HG03039 (cell line): Measurements from ENCODE around the gene SNX19.
"Not testable (repeated sequence)": the region's sequence is repeated elsewhere in the genome, so short reads cannot be mapped to it uniquely, and the experiment has no call there.

Experiments
- ATAC-seq: cut with Tn5 transposase; IDR thresholded peaks from one replicate; pipeline ENCODE4 v1.9.1; 2021; ENCODE audit warnings: mild to moderate bottlenecking, moderate library complexity; ENCODE audit not compliant: unreplicated experiment

The SNX19 gene, protein sequence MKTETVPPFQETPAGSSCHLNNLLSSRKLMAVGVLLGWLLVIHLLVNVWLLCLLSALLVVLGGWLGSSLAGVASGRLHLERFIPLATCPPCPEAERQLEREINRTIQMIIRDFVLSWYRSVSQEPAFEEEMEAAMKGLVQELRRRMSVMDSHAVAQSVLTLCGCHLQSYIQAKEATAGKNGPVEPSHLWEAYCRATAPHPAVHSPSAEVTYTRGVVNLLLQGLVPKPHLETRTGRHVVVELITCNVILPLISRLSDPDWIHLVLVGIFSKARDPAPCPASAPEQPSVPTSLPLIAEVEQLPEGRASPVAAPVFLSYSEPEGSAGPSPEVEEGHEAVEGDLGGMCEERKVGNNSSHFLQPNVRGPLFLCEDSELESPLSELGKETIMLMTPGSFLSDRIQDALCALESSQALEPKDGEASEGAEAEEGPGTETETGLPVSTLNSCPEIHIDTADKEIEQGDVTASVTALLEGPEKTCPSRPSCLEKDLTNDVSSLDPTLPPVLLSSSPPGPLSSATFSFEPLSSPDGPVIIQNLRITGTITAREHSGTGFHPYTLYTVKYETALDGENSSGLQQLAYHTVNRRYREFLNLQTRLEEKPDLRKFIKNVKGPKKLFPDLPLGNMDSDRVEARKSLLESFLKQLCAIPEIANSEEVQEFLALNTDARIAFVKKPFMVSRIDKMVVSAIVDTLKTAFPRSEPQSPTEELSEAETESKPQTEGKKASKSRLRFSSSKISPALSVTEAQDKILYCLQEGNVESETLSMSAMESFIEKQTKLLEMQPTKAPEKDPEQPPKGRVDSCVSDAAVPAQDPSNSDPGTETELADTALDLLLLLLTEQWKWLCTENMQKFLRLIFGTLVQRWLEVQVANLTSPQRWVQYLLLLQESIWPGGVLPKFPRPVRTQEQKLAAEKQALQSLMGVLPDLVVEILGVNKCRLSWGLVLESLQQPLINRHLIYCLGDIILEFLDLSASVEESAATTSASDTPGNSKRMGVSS

DNA sequence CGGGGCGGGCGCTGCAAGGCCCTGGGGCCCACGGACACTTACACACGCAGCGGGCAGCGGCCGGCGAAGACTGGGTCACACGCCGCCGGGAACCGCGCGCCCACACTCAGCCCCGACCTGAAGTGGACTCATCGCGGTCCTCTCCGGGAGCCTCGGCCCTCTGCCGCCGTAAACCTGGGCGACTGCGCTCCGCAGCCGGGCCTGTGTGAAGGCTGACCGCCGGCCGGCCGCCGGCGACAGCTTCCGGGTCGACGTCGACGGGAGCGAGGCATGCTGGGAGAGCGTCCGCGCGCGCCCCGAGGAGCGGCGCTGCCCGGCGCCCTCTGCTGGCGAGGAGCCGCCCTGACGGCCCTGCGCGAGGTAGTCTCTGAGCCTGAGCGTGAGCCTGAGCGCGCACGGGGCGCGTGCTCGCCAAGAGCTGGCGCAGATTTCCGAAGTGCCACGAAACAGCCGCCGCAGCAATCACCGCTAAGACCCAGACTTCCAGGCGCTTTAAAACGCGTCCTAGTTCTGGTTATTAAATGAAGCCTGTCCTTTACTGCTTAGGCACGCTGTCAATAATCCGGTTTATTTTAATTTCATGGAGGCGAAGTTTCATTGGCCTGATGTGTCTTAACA lies at the start of gene SNX19:
Gene SNX19 (minus strand): TSS at position 242 of the 618 bp plus-strand sequence. CDS start 540 bp downstream, outside the sequence.
- ATAC-seq: peak; percentile 97

DNA sequence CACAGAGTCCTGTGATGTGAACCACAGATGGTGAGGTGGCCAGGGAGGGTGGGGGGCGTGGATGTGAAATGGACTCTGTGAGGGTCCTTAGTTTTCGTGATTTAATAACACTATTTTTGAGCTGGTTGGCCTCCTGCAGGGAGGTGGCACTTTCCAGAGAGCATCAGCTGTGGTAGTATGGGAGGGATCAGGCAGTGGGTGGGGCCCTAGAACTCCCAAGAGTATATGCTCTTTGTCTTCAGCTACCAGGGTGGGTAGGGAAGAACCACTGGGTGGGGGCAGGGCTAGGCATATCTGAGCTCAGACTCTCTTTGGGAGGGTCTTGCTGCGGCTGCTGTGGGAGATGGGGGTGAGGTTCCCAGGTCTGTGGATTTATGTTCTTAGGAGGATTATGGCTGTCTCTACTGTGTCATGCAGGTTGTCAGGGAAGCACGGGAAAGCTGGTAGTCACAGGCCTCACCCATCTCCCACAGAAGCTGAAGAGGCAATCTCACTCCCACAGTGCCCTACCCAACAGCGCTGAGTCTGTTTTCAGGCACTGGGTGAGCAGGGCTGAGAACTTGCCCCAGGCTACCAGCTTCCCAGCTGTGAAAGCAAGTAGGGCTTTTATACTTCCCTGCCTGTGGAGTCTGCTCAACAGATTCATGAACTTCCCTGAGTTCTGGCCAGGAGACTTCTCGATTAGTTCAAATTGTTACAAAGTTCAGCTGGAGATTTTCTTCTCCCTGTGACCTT lies 47.9 kb upstream of the SNX19 start:
- no peak for ATAC-seq

DNA sequence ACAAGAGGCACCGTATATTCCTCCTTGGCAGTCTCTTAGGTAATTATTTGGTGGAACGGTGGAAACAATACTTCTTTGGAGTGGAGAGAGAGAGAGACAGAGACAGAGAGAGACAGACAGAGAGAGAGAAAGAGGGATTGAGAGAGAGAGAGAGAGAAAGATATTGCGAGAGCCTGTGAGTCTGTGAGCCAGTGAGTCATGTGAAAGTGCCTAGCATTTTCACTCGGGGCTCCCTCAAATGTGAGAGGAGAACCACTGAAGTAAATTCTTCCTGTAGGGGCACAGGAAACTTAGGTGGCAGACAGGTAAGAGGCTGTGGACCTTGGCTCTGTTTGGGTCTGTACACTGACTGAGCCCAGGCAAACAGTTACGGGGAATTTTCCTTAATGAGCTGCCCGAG lies 31.6 kb upstream of the SNX19 start:
- no peak for ATAC-seq

DNA sequence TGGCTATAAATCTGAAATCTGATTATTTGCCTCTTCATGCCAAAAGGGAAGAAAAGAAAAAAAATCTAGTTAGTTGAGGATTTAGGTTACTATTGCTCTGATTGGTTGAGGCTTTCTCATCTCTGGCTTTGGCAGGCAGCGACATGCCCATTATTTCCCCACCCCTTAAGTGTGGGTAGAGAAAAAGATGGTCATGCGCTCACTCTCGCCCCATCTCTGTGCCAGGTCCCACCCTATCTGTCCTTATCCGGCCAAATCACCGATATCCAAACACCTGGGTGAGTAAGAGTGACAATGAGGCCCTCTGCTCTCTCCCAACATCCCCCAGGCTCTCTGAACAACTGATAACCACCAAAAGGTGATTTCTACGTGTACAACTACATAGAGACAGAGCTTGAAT lies 31.2 kb upstream of the SNX19 start:
- no peak for ATAC-seq

DNA sequence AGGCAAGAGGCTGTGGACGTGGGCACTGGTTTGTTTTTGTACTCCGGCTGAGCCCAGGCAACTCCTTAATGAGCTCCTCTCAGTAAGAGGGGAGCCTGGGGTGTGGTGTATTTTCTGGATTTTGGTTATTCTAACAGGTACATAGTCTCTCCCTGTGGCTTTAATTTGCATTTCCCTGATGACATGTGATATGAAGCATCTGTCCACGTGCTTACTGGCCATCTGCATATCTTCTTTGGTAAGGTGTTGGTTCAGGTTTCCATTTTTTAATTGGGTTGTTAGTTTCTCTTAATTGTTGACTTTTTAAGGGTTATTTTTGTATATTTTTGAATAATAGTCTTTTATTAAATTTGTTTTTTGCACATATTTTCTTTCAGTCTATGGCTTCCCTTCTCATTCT lies 30.8 kb upstream of the SNX19 start:
- ATAC-seq: no peak

DNA sequence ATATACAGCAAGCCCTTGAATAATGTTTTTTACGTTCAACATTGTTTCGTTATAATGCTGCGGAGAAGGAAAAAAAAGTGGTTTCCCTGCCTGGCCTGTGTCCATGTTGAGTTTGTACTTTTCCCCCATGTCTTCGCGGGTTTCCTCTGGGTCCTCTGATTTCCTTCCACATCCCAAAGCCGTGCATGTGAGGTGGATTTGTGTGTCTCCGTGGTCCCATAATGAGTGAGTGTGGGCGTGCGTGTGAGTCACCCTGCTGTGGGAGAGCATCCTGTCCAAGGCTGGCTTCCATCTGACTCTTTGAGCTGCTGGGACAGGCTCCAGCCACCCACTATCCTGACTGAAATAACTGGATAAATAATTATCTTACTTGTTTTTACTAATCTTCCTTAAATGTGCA lies 29.6 kb upstream of the SNX19 start:
- ATAC-seq: no peak

DNA sequence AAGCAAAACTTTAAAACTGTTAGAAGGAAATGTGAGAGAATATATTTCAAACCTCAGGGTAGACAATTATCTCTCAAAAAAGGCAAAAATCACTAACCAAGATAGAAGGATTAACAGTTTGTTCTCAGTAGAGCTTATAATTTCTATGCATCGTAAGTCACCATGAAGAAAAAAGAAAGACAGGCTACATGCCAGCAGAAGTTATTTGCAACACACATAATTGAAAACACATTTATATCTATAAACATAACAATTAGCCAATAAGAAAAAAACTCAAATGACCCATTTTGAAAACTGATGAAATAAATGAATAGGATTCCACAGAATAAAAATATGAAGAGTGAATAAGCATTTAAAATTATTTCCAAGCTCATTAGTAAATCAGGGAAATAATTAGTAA lies 24.4 kb upstream of the SNX19 start:
- ATAC-seq: no peak

DNA sequence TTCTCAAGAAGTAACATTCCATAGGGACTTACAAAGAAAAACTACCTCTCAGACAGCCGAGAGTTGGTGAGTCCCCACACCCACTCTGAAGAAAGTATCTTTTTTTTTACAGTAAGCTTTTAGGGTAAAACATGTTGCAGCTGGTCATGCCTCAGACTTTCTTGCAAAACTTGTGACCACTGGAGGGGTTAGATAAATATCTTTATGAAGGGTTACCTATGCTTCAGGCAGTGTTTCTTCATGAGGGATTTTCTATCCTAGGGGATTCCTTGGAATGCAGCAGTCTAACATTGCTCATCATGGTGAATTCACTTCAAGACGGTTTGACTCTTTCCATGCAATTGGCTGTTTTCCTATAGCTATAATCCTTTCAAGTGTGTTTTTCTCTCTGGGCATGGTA lies 20.8 kb upstream of the SNX19 start:
- ATAC-seq: no peak

DNA sequence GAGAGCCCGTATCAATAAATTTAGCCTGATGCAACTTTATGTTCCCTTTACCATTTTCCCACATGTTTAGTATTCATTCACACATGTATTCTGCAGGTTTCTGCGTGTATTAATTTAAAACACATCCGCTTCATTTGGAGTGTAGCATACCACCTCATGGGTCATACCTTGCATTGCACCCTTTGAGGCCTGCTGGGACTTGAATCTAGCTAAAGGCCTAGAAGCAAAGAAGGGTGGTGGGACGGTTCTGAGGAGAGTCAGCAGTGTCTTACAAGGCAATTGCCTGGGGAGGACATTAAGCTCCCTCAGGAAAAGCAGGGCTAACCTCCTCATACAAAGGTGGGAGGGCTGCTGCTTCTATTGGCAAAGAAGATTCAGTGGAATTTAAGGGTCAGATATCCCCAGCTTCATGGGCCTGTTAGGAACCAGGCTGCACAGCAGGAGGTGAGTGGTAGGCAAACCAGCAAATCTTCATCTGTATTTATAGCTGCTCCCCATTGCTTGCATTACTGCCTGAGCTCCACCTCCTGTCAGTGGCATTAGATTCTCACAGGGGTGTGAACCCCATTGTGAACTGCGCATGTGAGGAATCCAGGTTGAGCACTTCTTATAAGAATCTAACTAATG lies 15.9 kb upstream of the SNX19 start:
- ATAC-seq: no peak

DNA sequence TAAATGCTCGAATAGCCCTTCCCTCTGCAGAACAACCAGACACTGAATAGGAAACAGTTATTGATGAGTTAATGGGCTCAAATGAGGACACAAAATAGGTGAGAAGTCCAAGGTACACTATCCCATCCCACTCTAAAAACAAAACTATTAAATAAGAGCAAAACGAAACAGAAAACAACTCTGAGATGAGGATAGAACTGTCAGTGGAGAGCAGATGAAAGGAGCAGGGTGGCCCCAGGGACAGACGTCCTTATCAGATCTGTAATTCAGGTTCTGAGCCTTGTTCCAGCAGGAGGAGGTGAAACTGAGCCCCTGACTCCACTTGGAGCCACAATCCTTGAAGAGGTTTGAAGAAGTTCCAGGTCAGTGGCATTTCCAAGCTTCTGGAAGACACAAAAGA lies 8.5 kb upstream of the SNX19 start:
- no peak for ATAC-seq

DNA sequence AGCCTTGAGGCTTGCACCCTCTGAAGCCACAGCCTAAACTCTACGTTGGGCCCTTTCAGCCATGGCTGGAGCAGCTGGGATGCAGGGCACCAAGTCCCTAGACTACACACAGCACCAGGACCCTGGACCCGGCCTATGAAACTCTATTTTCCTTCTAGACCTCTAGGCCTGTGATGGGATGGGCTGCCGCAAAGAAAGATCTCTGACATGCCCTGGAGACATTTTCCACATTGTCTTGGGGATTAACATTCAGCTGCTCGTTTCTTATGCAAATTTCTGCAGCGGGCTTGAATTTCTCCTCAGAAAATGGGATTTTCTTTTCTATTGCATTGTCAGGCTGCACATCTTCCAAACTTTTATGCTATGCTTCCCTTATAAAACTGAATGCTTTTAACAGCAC lies 4.3 kb upstream of the SNX19 start:
- ATAC-seq: not testable (repeated sequence)

DNA sequence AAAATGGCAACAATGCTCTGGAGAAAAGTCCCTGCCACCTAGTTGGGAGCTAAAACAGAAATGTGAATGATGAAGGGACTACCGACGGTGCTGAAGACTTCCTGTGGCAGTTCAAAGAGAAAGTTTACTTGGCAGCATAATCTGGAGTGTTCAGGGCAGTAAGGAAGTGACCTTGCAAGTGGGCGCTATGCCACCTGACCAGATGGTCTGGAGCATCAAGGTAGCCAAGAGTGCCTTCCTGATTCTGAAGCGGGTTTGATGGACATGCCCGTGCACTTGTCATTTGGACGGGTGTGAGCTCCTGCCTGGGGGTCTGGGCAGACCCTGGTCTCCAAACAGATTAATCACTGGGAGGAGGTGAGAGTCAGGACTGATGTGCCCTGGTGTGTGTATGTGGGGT lies 1.8 kb upstream of the SNX19 start:
- ATAC-seq: no peak

DNA sequence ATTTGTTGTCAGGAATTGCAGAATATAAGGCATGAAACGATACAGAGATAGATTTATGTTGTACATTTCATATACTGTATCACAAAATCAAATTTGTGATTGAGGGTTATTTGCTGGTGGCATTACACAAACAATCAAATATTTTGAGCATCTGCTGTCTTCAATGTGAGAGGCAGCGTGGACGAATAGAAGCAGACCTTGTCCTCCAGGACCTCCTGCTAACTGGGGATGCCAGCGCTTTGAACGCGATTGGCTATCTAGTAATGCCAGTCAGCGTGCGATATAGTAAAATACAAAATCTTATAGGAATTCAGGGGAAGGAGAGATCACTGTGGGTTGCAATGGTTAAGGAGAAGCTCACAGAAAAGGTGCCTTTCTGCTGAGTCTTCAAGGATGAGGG lies 631 bp upstream of the SNX19 start:
- ATAC-seq: no peak

DNA sequence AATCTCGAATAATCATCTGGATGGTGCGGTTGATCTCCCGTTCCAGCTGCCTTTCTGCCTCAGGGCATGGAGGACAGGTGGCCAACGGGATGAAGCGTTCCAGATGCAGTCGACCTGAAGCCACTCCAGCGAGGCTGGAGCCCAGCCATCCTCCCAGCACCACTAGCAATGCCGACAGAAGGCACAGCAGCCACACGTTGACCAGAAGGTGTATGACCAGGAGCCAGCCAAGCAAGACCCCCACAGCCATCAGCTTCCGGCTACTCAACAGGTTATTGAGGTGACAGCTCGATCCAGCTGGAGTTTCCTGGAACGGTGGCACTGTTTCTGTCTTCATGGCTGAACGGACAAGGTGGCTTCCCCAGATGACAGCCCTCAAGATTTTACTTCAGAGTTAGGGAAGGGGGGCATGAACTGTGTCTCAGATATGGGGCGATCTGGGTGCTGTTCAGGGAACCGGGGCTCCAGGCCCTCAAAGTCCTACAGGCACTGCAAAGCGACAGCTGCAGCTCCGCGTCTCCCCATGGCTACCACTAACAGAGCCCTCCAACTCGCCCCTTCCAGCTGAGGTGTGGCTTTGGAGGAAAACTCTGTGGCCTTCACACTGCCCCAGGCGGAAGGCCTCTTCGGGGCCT lies 559 bp downstream of the SNX19 start:
- no peak for ATAC-seq

DNA sequence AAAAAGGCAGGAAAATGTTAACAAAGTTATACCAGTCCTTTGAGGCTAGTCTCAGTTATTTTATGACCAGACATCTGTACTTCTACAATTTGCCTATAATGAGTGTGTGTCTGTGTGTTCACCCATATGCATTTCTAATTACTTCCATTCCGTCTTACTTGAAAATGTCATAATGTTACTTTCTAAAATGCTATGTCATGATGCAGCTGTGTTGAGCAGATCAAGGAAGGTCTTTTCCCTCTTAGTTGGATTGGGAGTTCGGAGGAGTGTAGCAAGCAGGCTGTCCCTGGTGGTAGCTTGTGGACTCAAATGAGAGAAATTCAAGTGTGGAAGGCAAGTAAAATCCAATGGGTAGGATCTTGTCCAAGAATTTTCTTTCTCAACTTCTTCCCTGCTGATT lies 3.0 kb downstream of the SNX19 start:
- ATAC-seq: no peak

DNA sequence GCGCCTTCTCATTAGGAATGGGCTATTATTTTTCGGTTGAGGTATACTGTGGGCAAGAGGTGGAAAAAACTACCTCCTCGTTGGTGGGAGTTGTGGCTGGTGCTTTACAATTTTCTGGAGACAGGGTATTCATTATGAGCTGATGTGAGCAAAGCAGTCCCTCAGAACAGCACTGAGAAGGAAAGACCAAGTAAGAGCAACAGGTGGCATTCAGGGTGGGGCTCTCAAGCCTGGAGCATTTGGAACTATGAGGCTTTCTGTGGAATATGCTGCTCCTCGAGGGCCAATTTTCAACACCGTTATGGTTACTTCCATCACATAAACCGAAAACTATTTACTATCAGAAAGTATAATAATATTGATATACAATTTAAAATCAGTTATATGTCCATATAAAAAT lies 3.7 kb downstream of the SNX19 start:
- no peak for ATAC-seq

DNA sequence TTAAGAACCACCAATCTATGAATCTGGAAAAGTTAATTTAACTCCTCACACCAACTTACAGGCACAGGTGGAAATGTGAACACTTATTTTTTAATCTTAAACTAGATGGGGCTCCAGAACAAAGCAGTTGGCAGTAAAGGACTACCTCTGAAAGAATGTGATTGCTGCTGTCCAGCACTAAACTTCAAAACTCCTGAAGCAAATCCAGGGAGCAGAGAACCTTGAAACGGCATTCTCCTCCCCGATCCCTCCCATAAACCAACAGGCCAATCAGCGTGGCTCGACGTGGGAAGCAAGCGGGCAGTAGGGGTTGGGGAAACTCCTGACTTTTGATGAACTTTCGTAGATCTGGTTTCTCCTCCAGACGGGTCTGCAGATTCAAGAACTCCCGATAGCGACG lies 5.0 kb downstream of the SNX19 start:
- no peak for ATAC-seq

DNA sequence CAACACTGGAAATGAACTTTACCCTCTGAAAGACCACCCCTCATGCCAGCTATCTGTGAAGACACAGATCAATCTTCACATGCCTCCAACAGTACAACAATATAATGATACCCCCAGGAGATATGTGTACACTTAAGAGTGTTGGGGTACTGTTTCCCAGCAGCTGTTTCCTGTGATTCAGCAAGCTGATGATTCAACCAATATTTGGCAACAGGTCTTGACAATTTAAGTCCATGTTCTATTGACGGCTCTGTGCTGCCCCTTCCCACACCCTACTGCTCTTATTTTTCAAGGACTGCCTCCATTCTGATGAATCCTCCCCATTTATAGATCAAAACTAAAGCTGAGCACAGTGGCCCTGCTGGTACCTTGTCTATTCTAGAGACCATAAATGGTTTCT lies 6.6 kb downstream of the SNX19 start:
- no peak for ATAC-seq

DNA sequence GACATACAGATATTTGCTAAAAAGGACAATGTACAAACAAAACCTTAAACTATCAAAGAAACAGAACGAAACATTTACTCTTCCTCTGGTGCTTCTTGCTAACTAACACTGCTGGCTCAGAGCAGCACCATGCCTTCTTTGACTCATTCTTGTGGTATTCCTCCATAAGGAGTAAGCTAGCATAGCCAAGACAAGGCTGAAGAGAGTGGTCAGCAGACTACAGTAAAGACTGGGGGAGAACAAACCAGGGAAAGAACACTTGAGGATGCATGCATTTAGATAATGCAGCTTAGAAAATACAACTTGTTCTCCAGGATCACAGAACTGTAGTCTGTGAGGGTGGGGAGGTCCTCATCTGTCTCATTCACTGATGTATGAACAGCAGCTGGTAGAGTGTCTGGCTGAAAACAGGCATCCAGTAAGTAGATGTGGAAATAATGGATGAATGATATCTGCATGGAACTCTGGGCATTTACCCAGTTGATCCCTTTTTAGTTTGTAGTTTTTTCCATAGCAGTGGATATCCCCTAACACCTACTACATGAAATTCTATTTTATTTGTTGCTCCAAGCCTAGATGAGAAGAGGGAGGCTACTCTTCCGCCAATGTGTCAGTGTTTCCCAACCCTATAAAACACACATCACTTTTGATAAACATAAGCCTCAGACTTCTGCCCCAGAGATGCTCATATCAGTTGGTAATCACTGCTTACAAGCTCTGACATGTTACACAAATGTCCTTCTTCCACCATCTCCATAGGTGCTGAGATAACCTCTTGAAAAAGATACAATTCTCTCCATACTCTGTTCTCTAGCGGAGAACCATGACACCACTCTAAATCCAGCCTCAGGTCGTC lies 7.3 kb downstream of the SNX19 start:
- no peak for ATAC-seq
